K562 (cell line): ENCODE results near the gene MPZL1.

Experiments
- CTCF ChIP-seq, 3 experiments: IDR thresholded peaks in 2 of 3; conservative IDR thresholded peaks in 1 of 3; 2 replicates each; pipeline ENCODE4 v1.5.1; 2011 to 2012; ENCODE audit warnings: low read length in 3 of 3, mild to moderate bottlenecking in 3 of 3, control low read depth in 2 of 3, improper control_type of control experiment in 1 of 3, inconsistent platforms in 1 of 3, low read depth in 1 of 3, mixed read lengths in 1 of 3, moderate library complexity in 1 of 3; ENCODE audit not compliant: insufficient read depth in 2 of 3
- ERF ChIP-seq: fragments of 450-650 bp; formaldehyde crosslinking; IDR thresholded peaks from 2 replicates; pipeline ENCODE4 v1.4.0; 2020; ENCODE audit warnings: mild to moderate bottlenecking, mixed read lengths
- HNRNPUL1 ChIP-seq: fragments of 200-400 bp; formaldehyde crosslinking; IDR thresholded peaks from 2 replicates; pipeline ENCODE4 v1.6.1; 2017; ENCODE audit warnings: low read length
- NFIC ChIP-seq: fragments of 450-650 bp; IDR thresholded peaks from 2 replicates; pipeline ENCODE4 v1.6.1; 2017; ENCODE audit warnings: mild to moderate bottlenecking, inconsistent platforms
- RAD21 ChIP-seq, 2 experiments: fragments of 250-450 bp in 1 of 2; fragments of 450-650 bp in 1 of 2; sonication (Bioruptor Pico) in 1 of 2; formaldehyde crosslinking in 1 of 2; IDR thresholded peaks in 1 of 2; conservative IDR thresholded peaks in 1 of 2; 2 replicates each; pipeline versions ENCODE4 v1.4.0 to v1.8.0; 2020 to 2022; ENCODE audit warnings: mild to moderate bottlenecking in 2 of 2, moderate library complexity in 1 of 2
- RFX5 ChIP-seq: IDR thresholded peaks from 2 replicates; pipeline ENCODE4 v1.6.1; 2011; ENCODE audit warnings: low read depth, mild to moderate bottlenecking, improper control_type of control experiment, low read length
- SOX6 ChIP-seq: fragments of 450-650 bp; IDR thresholded peaks from 2 replicates; pipeline ENCODE4 v1.6.1; 2014; ENCODE audit warnings: mild to moderate bottlenecking
- TAF1 ChIP-seq: IDR thresholded peaks from 2 replicates; pipeline ENCODE4 v1.6.1; 2011; ENCODE audit warnings: mild to moderate bottlenecking, low read length, moderate library complexity; ENCODE audit not compliant: insufficient read depth, control insufficient read depth, severe bottlenecking; ENCODE audit errors: extremely low read depth
- ZNF274 ChIP-seq: IDR thresholded peaks from 2 replicates; pipeline ENCODE4 v1.6.1; 2011; ENCODE audit warnings: low read depth, mild to moderate bottlenecking, low read length, moderate library complexity, borderline replicate concordance

GRCh38 chr1:167722870-167723251 lies 1.1 kb downstream of the MPZL1 start:
- TF ChIP-seq ZNF274, result no peak
- no peak for TF ChIP-seq ERF (CRISPR knock-in tag)
- no peak for TF ChIP-seq CTCF (IDR thresholded peaks at IDR 0.05 in 2 of 3, conservative IDR thresholded peaks at IDR 0.05 in 1 of 3; ENCODE audit: insufficient read depth in 2 of 3, low read depth in 1 of 3, low read length in 3 of 3)
- no peak for TF ChIP-seq SOX6
- no peak for TF ChIP-seq RFX5
- no peak for TF ChIP-seq NFIC
- no peak for TF ChIP-seq RAD21 (CRISPR knock-in tag; conservative IDR thresholded peaks at IDR 0.05 in 1 of 2, IDR thresholded peaks at IDR 0.05 in 1 of 2)
- TF ChIP-seq TAF1, result no peak
- TF ChIP-seq HNRNPUL1, result no peak
